ENCODE results near the gene ATP6V0A4.

GRCh38 chr7:138796038-138796615, 1.9 kb downstream of the ATP6V0A4 start:
- TF ChIP-seq CTCF (CRISPR knock-in tag; IDR thresholded peaks at IDR 0.05) (no peak), RFX1 (IDR thresholded peaks at IDR 0.05) (no peak), USF2 (IDR thresholded peaks at IDR 0.05; ENCODE audit: low read depth, low read length) (no peak), USF2 (CRISPR knock-in tag; IDR thresholded peaks at IDR 0.05; ENCODE audit: borderline replicate concordance) (no peak)

Measured in HepG2 (cell line).